Measurements from ENCODE around the gene TSPEAR.

The TSPEAR gene

GRCh38 chr21:44704636-44705001, 6.8 kb downstream of the TSPEAR start:
- no peak for TF ChIP-seq CTCF (conservative IDR thresholded peaks at IDR 0.05)
- H3K27ac ChIP-seq = no peak overlapping the region

DNA sequence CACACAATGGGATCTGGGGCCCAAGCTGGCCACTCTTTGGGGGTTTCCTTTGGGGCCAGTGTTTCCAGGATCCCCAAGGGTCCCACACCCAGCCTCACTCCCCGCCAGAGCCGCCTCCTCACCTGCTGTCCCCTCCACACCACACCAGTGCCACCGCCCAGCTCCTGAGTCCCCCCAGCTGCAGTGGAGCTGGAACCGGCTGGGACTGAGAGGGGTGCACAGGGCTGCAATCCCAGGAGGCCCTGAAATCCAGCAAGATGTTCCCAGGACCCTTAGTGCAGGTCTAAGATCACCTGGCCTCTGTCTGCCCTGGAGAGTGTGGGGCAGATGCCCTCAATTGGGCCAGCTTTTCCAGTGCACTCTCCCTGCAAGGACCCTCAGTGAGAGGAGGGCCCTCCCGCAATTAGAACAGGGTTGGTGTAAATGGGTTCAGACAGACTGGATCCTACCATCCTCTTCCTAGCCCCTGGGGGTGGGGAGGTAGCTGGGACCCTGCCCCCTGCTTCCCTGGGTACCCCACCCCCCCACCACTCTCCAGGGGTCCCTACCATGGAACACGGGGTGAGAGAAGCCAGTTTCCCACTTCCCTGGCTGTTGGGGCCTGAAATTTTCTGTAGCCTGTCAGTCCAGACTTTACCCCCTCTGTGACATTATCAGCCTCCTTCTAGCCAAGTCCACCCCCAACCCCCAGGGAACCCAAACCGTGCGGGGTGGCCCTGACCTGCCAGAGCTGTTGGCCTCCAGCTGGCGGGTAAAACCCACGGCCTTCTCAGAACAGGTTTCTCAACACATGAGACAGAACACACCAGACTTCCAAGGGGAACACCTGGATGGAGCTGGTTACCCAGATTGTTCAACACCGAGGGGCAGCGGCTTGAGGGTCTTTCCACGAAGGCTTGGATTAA, 7.4 kb downstream of the TSPEAR start:
- no peak for TF ChIP-seq CTCF (conservative IDR thresholded peaks at IDR 0.05)
- H3K27ac ChIP-seq = no peak overlapping the region

- no peak overlapping the region for H3K27ac ChIP-seq
- no peak for TF ChIP-seq CTCF (conservative IDR thresholded peaks at IDR 0.05)
Observed at GRCh38 chr21:44702973-44703730, 8.2 kb downstream of the TSPEAR start.

GRCh38 chr21:44702111-44702972, 9.0 kb downstream of the TSPEAR start:
- H3K27ac ChIP-seq = no peak overlapping the region

DNA sequence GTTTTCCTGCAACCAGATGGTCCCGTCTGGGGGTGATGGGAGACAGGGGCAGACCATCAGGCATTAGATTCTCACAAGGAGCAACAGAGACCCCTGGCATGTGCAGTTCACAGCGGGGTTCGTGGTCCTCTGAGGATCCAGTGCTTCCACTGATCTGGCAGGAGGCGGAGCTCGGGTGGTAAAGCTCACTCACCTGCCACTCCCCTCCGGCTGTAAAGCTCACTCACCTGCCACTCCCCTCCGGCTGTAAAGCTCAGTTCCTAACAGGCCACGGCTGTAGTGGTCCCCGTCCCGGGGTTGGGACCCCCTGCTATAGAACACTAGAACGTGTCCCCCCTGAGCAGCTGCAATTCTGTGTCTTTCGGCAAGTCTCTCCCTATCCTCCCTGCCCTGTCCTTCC, 9.8 kb downstream of the TSPEAR start:
- TF ChIP-seq CTCF (conservative IDR thresholded peaks at IDR 0.05) = no peak
- no peak overlapping the region for H3K27ac ChIP-seq

More at GRCh38 chr21:44702111-44702972, 9.0 kb downstream of the TSPEAR start:
- no peak for TF ChIP-seq CTCF (conservative IDR thresholded peaks at IDR 0.05)

- no peak overlapping the region for H3K27ac ChIP-seq
- TF ChIP-seq CTCF (conservative IDR thresholded peaks at IDR 0.05) = no peak
Observed at GRCh38 chr21:44701023-44701400, 10.4 kb downstream of the TSPEAR start.
